H1 (cell line): Measurements from ENCODE around the gene OGFOD2.

Experiments
- BRCA1 ChIP-seq: IDR thresholded peaks from 2 replicates; pipeline ENCODE4 v1.6.1; 2012; ENCODE audit warnings: low read depth, low read length, improper control_type of control experiment
- CHD1 ChIP-seq: IDR thresholded peaks from 2 replicates; pipeline ENCODE4 v1.6.1; 2012; ENCODE audit warnings: low read depth, low read length, improper control_type of control experiment
- CHD2 ChIP-seq: IDR thresholded peaks from 2 replicates; pipeline ENCODE4 v1.6.1; 2012; ENCODE audit warnings: low read length, improper control_type of control experiment
- CTCF ChIP-seq, 3 experiments: IDR thresholded peaks; 1 replicate in 2 of 3; 2 replicates in 1 of 3; pipeline versions ENCODE4 v1.5.1 to v1.6.1; 2011; ENCODE audit warnings: low read length in 3 of 3, mild to moderate bottlenecking in 3 of 3, inconsistent platforms in 2 of 3, low read depth in 1 of 3, moderate library complexity in 1 of 3; ENCODE audit not compliant: insufficient read depth in 1 of 3; ENCODE audit errors: control extremely low read depth in 1 of 3
- EZH2 ChIP-seq: fragments of 200-600 bp; sonication (generic); IDR thresholded peaks from 2 replicates; pipeline ENCODE4 v1.7.1; 2012; ENCODE audit warnings: low read depth, mild to moderate bottlenecking, moderate library complexity, low read length, inconsistent platforms; ENCODE audit not compliant: severe bottlenecking
- HDAC6 ChIP-seq: IDR thresholded peaks from one replicate; pipeline ENCODE4 v1.7.1; 2012; ENCODE audit warnings: low read depth, mild to moderate bottlenecking, inconsistent platforms, low read length, moderate library complexity
- MAFK ChIP-seq: IDR thresholded peaks from 2 replicates; pipeline ENCODE4 v1.6.1; 2012; ENCODE audit warnings: low read depth, mild to moderate bottlenecking, improper control_type of control experiment, low read length
- POLR2A ChIP-seq, 2 experiments: IDR thresholded peaks; 1 replicate in 1 of 2; 2 replicates in 1 of 2; pipeline ENCODE4 v1.6.1; 2011; ENCODE audit warnings: low read depth in 2 of 2, low read length in 2 of 2, mild to moderate bottlenecking in 2 of 2; ENCODE audit errors: control extremely low read depth in 1 of 2
- RFX5 ChIP-seq: IDR thresholded peaks from 2 replicates; pipeline ENCODE4 v1.6.1; 2011; ENCODE audit warnings: low read depth, low read length, improper control_type of control experiment, borderline replicate concordance
- SRF ChIP-seq: IDR thresholded peaks from 2 replicates; pipeline ENCODE4 v1.6.1; 2011; ENCODE audit warnings: mild to moderate bottlenecking, low read depth, low read length, moderate library complexity
- TAF1 ChIP-seq: IDR thresholded peaks from 2 replicates; pipeline ENCODE4 v1.6.1; 2011; ENCODE audit warnings: mild to moderate bottlenecking, low read depth, low read length

- TF ChIP-seq CTCF (IDR thresholded peaks at IDR 0.05; ENCODE audit: control extremely low read depth in 1 of 3, insufficient read depth in 1 of 3, low read depth in 1 of 3, low read length in 3 of 3) (no peak; a peak in 1 of 4 replicates), CHD1 (no peak), POLR2A (IDR thresholded peaks at IDR 0.05; ENCODE audit: control extremely low read depth in 1 of 2, low read depth in 2 of 2, low read length in 2 of 2) (no peak), TAF1 (no peak), BRCA1 (no peak), RFX5 (no peak), EZH2 (no peak), SRF (no peak), HDAC6 (no peak), MAFK (no peak), CHD2 (no peak)
Observed at GRCh38 chr12:123003257-123003656, 28.2 kb downstream of the OGFOD2 start.
